Ishikawa (cell line): ENCODE data around the gene CCL4.

Source experiments
- CEBPB ChIP-seq: IDR thresholded peaks from 2 replicates; pipeline ENCODE4 v1.6.1; 2012
- CREB1 ChIP-seq: IDR thresholded peaks from 2 replicates; pipeline ENCODE4 v1.6.1; 2012; ENCODE audit warnings: low read depth
- EGR1 ChIP-seq: IDR thresholded peaks from 2 replicates; pipeline ENCODE4 v1.6.1; 2012
- EP300 ChIP-seq: IDR thresholded peaks from 2 replicates; pipeline ENCODE4 v1.6.1; 2012; ENCODE audit warnings: borderline replicate concordance
- FOXM1 ChIP-seq: IDR thresholded peaks from 2 replicates; pipeline ENCODE4 v1.6.1; 2012; ENCODE audit warnings: low read depth, borderline replicate concordance
- MAX ChIP-seq: IDR thresholded peaks from 2 replicates; pipeline ENCODE4 v1.6.1; 2012
- NFIC ChIP-seq: IDR thresholded peaks from 2 replicates; pipeline ENCODE4 v1.6.1; 2012
- RAD21 ChIP-seq: IDR thresholded peaks from 2 replicates; pipeline ENCODE4 v1.6.1; 2012; ENCODE audit warnings: low read depth
- REST ChIP-seq: IDR thresholded peaks from 2 replicates; pipeline ENCODE4 v1.6.1; 2012; ENCODE audit warnings: low read depth, mild to moderate bottlenecking
- TAF1 ChIP-seq: IDR thresholded peaks from 2 replicates; pipeline ENCODE4 v1.6.1; 2012; ENCODE audit warnings: low read depth, mild to moderate bottlenecking
- TEAD4 ChIP-seq: IDR thresholded peaks from 2 replicates; pipeline ENCODE4 v1.6.1; 2012
- USF1 ChIP-seq: IDR thresholded peaks from 2 replicates; pipeline ENCODE4 v1.6.1; 2012
- YY1 ChIP-seq: IDR thresholded peaks from 2 replicates; pipeline ENCODE4 v1.6.1; 2012; ENCODE audit warnings: low read depth
- ZBTB7A ChIP-seq: IDR thresholded peaks from 2 replicates; pipeline ENCODE4 v1.6.1; 2012; ENCODE audit warnings: low read depth

- TF ChIP-seq TAF1 (no peak), MAX (no peak), REST (no peak), EP300 (no peak), NFIC (no peak), CEBPB (no peak), TEAD4 (no peak), RAD21 (0 out of 2 replicates have a peak, but pooled peaks have one; percentile 6), YY1 (no peak), EGR1 (no peak), FOXM1 (no peak), ZBTB7A (no peak), CREB1 (no peak), USF1 (no peak)
Measured at GRCh38 chr17:36131421-36131820, 27.8 kb downstream of the CCL4 start.
